NT2/D1 (cell line): ENCODE measurements around the gene PACC1.

ENCODE experiments used
- DNase-seq: peaks from one replicate; pipeline ENCODE4 v3.0.0-alpha.2; 2011; ENCODE audit warnings: low read depth, low spot score
- H3K27me3 ChIP-seq: 2 replicates; pipeline ENCODE4 v1.6.0; 2011; ENCODE audit warnings: mild to moderate bottlenecking; ENCODE audit not compliant: insufficient read length, insufficient read depth
- H3K36me3 ChIP-seq: 2 replicates; pipeline ENCODE4 v1.6.1; 2011; ENCODE audit warnings: mild to moderate bottlenecking, low read length, mixed read lengths; ENCODE audit not compliant: insufficient read depth, insufficient read length
- H3K4me1 ChIP-seq: 2 replicates; pipeline ENCODE4 v1.5.1; 2011; ENCODE audit not compliant: insufficient read depth, insufficient read length
- H3K4me3 ChIP-seq: 2 replicates; pipeline ENCODE4 v1.5.1; 2011; ENCODE audit warnings: low read depth; ENCODE audit not compliant: insufficient read length
- H3K9ac ChIP-seq: 2 replicates; pipeline ENCODE4 v1.6.0; 2011; ENCODE audit warnings: low read depth; ENCODE audit not compliant: insufficient read length
- H3K9me3 ChIP-seq: 2 replicates; pipeline ENCODE4 v1.5.1; 2011; ENCODE audit warnings: mild to moderate bottlenecking, low read length; ENCODE audit not compliant: insufficient read depth
- SUZ12 ChIP-seq: IDR thresholded peaks from 2 replicates; pipeline ENCODE4 v1.6.1; 2011; ENCODE audit not compliant: insufficient read length, insufficient read depth; ENCODE audit errors: extremely low read depth
- YY1 ChIP-seq: IDR thresholded peaks from 2 replicates; pipeline ENCODE4 v1.6.1; 2011; ENCODE audit not compliant: insufficient read length, insufficient read depth
- ZNF274 ChIP-seq: IDR thresholded peaks from 2 replicates; pipeline ENCODE4 v1.6.1; 2011; ENCODE audit warnings: mild to moderate bottlenecking, low read depth, low read length

PACC1 gene

DNA sequence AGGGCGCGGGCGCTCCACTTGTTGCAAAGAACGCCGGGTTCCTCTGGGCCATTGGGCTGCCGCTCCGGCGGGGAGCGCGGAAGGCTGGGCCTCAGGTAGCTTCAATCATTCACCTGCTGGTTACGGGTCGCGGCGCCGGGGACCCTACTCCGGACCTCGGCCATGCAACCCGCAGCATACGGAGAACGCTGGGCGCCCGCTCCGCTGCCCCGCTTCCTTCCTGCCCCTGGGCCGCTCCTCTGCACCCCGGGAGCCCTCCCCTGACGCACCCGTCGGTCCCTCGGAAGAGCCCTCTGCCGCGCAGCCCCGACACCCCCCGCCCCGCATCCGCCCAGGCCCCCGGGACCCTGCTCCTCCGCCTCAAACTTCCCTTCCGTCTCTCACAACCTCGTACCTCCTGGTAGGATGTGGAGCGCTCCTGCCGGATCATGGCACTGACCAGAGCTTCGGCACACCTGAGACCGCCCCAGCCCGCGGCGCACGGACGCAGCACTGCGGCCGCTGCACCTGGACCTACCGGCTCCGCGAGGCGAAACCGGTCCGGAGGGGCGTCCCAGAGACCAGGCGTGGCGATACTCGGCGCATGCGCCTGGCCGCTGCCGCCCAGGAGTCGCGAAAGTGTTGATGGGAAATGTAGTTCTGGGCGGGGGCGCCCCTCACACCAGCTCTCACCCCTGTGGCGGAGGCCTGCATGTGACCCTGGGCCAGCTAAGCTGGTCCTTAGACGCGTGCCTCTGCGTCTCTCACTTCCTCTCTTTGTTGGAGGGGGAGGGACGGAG lies at the start of gene PACC1:
Gene PACC1, minus strand, starts transcription at position 559 of the 779 bp plus-strand sequence. Its CDS starts 129 bp downstream, at position 430.
- peak; percentile 97 for DNase-seq
- H3K4me3 ChIP-seq = peak within 1 kb of the TSS; percentile 81
- H3K4me1 ChIP-seq = peaks cover 8% of the 10 kb centered on the region
- H3K36me3 ChIP-seq = peaks cover 26% of the 10 kb centered on the region
- TF ChIP-seq ZNF274 (no peak), SUZ12 (no peak), YY1 (no peak)
- no peaks in the 10 kb centered on the region for H3K9me3 ChIP-seq
- H3K9ac ChIP-seq = peak within 1 kb of the TSS; percentile 84
- peaks cover 18% of the 10 kb centered on the region for H3K27me3 ChIP-seq

- TF ChIP-seq YY1 = no peak
- TF ChIP-seq ZNF274 = no peak
- peak overlapping the region; percentile 52 for H3K9ac ChIP-seq
- H3K9me3 ChIP-seq = no peaks in the 10 kb centered on the region; the same call in 1 of the 2 replicates
- no peak for DNase-seq
- no peaks in the 10 kb centered on the region for H3K27me3 ChIP-seq
- no peak overlapping the region for H3K4me3 ChIP-seq
- no peaks in the 10 kb centered on the region for H3K36me3 ChIP-seq
- H3K4me1 ChIP-seq = peaks cover 14% of the 10 kb centered on the region
These were observed 49.0 kb upstream of the PACC1 start for GRCh38 chr1:212463565-212464285.

GRCh38 chr1:212461916-212462660 lies 47.4 kb upstream of the PACC1 start:
- H3K27me3 ChIP-seq = no peaks in the 10 kb centered on the region
- TF ChIP-seq YY1 = no peak
- no peak for TF ChIP-seq SUZ12
- TF ChIP-seq ZNF274 = no peak

DNA sequence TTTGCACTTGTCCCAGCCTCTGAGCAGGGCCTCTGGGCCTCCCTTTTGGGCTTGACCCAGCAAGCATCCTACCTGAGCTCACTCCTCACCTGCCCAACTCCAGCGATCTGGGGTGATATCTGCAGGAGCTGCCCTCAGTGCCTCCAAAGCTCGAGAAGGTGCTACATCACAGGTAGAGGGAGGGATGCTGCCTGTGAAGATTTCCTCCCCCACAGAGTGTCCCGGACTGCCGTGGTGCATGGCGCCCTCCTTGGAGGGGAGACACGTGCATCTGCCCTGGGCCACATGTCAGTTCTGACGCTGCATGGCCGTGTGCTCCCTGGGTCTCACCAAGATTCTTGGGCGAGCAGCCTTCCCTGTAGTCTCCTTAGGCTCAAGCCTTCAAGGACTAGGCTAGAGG lies 45.7 kb upstream of the PACC1 start:
- Histone ChIP-seq H3K9ac (no peak overlapping the region), H3K4me1 (peaks cover 12% of the 10 kb centered on the region), H3K27me3 (no peaks in the 10 kb centered on the region), H3K4me3 (no peak overlapping the region), H3K36me3 (no peaks in the 10 kb centered on the region), H3K9me3 (no peaks in the 10 kb centered on the region)
- no peak for TF ChIP-seq ZNF274
- TF ChIP-seq SUZ12 = no peak
- TF ChIP-seq YY1 = no peak
- no peak for DNase-seq

More at GRCh38 chr1:212461916-212462660, 47.4 kb upstream of the PACC1 start:
- DNase-seq = no peak
- H3K4me3 ChIP-seq = no peak overlapping the region
- H3K9ac ChIP-seq = no peak overlapping the region
- peaks cover 16% of the 10 kb centered on the region for H3K4me1 ChIP-seq
- no peaks in the 10 kb centered on the region for H3K9me3 ChIP-seq
- H3K36me3 ChIP-seq = no peaks in the 10 kb centered on the region

DNA sequence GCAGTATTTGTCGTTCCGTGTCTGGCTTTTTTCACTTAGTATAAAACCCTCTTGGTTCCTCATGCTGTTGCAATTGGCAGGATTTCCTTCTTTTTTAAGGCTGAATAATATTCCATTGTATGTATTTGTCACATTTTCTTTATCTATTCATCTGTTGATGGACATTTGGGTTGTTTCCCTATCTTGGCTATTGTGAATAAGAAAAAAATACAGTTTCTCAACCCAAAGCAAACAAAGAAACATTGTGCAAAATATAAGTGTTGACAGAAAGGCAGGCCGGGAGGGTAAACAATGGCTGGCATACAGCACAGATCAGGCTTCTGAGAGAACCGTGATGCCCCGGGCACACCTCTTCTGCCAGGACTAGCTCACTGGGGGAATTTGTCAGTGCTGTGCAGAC lies 45.0 kb upstream of the PACC1 start:
- no peak overlapping the region for H3K4me3 ChIP-seq
- H3K36me3 ChIP-seq = no peaks in the 10 kb centered on the region
- H3K27me3 ChIP-seq = no peaks in the 10 kb centered on the region
- H3K4me1 ChIP-seq = peaks cover 12% of the 10 kb centered on the region
- H3K9ac ChIP-seq = no peak overlapping the region
- no peak for TF ChIP-seq YY1
- no peak for TF ChIP-seq SUZ12
- no peak for TF ChIP-seq ZNF274
- DNase-seq = no peak
- no peaks in the 10 kb centered on the region for H3K9me3 ChIP-seq

DNA sequence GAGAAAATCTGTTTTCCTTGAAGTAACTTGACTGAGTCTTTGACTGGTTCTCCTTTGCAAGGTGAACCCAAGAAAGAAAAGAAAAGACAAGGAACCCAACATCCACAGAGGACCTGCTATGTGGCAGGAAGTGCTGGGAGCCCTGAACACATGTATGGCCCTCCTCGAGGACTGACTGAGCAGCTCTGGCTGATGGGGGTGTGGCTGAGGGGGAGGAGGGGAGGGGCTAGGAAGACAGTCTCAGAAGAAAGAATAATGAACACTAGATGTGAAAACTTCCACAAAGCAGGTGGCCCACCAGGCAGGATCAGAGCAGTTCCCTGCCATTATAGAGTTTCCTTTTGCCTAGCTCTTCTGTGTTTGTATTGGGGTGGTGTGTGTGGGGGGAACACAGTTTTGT lies 44.1 kb upstream of the PACC1 start:
- no peak for DNase-seq
- peaks cover 9% of the 10 kb centered on the region for H3K4me1 ChIP-seq
- TF ChIP-seq YY1 = no peak
- no peak for TF ChIP-seq ZNF274
- TF ChIP-seq SUZ12 = no peak
- H3K9me3 ChIP-seq = no peaks in the 10 kb centered on the region
- H3K27me3 ChIP-seq = no peaks in the 10 kb centered on the region
- H3K36me3 ChIP-seq = no peaks in the 10 kb centered on the region
- H3K4me3 ChIP-seq = no peak overlapping the region
- H3K9ac ChIP-seq = no peak overlapping the region
